ENCODE data around the gene TPSAB1.

DNA sequence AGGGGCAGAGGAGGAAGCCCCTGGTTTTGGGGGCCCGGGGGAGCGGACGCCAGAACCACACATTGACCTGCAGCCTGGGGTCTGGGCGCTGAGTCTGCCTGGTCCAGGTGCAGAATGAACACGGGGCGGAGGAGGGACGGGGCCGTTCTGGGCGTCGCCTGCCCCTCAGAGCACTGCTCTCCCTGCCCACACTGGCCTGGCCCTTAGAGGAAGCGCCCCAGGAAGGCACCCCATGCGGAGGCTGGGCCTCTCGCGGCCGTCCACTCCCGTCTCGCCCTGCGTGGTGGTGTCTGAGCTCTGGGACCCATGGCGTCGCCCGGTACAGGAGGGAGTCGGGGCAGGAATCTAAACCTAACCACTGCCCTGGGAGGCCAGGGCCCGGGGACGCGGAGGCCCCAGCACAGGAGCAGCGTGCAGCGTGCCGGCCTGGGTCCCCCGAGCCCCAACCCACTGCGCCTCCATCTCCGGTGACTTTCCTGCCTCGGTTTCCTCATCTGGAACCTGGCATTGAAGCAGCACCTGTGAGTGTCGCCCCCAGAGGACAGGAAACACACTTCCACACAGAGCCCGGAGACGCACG lies 19.7 kb downstream of the TPSAB1 start:
- TF ChIP-seq EZH2 (IDR thresholded peaks at IDR 0.05) (no peak), TCF7L2 (IDR thresholded peaks at IDR 0.05; ENCODE audit: borderline replicate concordance, extremely low read depth, insufficient read depth, insufficient read length) (no peak), RAD21 (IDR thresholded peaks at IDR 0.05; ENCODE audit: low read depth) (no peak), CEBPB (IDR thresholded peaks at IDR 0.05; ENCODE audit: low read depth) (no peak), POLR2A (IDR thresholded peaks at IDR 0.05; ENCODE audit: borderline replicate concordance, extremely low read depth, insufficient read depth, insufficient read length) (no peak), ZNF274 (IDR thresholded peaks at IDR 0.05; ENCODE audit: low read depth, low read length) (no peak)
- TF ChIP-seq, protein P1, sequence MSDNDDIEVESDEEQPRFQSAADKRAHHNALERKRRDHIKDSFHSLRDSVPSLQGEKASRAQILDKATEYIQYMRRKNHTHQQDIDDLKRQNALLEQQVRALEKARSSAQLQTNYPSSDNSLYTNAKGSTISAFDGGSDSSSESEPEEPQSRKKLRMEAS (IDR thresholded peaks at IDR 0.05), result no peak
- TF ChIP-seq, protein P2, sequence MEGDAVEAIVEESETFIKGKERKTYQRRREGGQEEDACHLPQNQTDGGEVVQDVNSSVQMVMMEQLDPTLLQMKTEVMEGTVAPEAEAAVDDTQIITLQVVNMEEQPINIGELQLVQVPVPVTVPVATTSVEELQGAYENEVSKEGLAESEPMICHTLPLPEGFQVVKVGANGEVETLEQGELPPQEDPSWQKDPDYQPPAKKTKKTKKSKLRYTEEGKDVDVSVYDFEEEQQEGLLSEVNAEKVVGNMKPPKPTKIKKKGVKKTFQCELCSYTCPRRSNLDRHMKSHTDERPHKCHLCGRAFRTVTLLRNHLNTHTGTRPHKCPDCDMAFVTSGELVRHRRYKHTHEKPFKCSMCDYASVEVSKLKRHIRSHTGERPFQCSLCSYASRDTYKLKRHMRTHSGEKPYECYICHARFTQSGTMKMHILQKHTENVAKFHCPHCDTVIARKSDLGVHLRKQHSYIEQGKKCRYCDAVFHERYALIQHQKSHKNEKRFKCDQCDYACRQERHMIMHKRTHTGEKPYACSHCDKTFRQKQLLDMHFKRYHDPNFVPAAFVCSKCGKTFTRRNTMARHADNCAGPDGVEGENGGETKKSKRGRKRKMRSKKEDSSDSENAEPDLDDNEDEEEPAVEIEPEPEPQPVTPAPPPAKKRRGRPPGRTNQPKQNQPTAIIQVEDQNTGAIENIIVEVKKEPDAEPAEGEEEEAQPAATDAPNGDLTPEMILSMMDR (IDR thresholded peaks at IDR 0.05 in 2 of 3, conservative IDR thresholded peaks at IDR 0.05 in 1 of 3; ENCODE audit: borderline replicate concordance in 1 of 3, insufficient read depth in 1 of 3, low read depth in 2 of 3, low read length in 2 of 3), result no peak

Data from HCT116 (cell line).